ENCODE measurements around the gene CBR3.

Gene CBR3

DNA sequence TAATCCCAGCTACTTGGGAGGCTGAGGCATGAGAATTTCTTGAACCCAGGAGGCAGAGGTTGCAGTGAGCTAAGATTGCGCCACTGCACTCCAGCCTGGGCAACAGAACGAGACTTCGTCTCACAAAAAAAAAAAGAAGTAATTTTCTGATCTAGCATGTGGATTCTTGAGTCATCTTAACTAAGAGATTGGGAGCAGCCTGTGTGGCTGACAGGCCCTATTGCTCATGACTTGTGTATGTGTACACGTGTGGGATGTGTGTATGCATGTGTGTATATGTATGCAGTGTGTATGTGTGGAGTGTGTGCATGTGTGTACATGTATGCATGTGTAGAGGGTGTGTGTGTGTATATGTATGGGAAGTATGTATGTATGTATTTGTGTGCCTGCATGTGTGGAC, 51.2 kb downstream of the CBR3 start:
- no peak for DNase-seq (ENCODE audit: low read depth in 1 of 2, low spot score in 1 of 2)

DNA sequence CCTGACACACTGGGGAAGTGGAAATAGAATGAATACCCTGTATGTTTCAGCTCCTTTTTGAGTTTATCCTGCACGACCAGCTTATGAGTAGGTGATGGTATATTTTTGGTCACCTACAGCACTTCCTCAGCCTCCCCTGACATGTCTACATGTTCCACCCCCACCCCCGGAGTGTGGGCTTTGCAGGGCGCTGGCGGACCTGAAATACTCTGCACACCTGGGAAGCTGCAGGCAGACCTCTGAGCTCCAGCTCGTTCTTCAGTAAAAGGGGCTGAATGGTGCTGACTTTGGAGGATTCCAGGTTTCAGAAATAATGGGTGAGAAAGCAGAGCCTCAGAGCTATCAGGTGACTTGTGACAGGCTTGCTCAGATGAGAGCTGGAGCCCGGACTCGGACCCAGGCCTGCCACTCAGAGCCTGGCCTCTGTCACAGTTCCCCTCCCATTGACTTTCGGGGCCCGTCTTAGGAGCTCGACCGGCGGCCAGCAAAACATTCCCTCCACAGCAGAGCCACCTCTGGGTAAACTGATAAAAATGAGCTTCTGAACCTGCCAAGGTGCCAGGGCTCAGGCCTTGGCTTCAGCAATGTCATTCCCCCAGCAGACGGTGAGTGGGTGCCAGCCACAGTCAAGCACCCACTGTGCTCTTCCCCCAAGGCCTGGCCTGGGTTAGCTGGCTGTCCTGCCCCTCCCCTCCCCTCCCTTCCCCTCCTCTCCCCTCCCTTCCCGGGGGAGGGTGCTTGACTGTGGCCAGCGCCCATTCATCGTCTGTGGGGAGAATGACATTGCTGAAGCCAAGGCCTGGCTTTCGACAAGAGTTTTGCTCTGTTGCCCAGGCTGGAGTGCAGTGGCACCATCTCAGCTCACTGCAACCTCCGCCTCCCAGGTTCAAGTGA, 51.9 kb downstream of the CBR3 start:
- TF ChIP-seq JUND (IDR thresholded peaks at IDR 0.05; ENCODE audit: low read depth) = no peak

More for the DNA sequence above, 51.2 kb downstream of the CBR3 start:
- TF ChIP-seq JUND (IDR thresholded peaks at IDR 0.05; ENCODE audit: low read depth) = no peak
- in situ Hi-C loops (cut with HindIII; ENCODE audit: low pct_unique_long_range_greater_than_20kb, low sequenced_read_pairs) = no loop called here

DNA sequence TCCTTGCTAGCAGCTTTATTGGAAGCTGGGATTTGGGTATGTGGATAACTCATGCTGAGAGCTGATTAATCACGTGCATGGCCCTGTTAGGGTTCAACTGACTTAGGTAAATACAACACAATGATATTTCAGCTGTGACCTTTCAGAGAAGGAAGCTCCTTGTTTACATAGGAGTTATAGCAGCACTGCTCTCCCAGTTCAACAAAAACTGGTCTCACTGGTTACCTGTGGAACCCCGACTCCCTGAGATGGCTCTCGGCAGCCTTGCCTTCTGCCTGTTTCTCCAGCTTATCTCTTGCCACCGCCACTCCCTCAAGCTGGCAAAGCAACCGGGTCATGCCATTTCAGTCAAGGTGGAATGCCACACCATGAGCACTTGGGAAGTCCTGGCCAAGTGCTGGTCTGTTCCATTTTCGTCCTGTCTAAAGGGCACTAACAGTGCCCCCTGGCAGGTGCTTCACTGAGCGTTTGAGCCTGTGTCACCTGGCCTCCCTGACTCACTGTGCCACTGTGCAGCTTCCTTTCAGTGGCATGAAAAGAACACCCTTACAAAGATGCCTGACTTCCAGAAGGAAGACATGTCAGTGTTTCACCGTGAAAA, 53.3 kb downstream of the CBR3 start:
- in situ Hi-C loops (cut with HindIII; ENCODE audit: low pct_unique_long_range_greater_than_20kb, low sequenced_read_pairs) = no loop called here
- TF ChIP-seq JUND (IDR thresholded peaks at IDR 0.05; ENCODE audit: low read depth) = peak; percentile 50; the same call in 1 of the 2 replicates
- peak; percentile 44 to 97 for DNase-seq (ENCODE audit: low read depth in 1 of 2, low spot score in 1 of 2)

More for the DNA sequence above, 51.9 kb downstream of the CBR3 start:
- DNase-seq (ENCODE audit: low read depth in 1 of 2, low spot score in 1 of 2) = peak in 1 of 2 experiments; percentile 42
- in situ Hi-C loops (cut with HindIII; ENCODE audit: low pct_unique_long_range_greater_than_20kb, low sequenced_read_pairs) = no loop called here

DNA sequence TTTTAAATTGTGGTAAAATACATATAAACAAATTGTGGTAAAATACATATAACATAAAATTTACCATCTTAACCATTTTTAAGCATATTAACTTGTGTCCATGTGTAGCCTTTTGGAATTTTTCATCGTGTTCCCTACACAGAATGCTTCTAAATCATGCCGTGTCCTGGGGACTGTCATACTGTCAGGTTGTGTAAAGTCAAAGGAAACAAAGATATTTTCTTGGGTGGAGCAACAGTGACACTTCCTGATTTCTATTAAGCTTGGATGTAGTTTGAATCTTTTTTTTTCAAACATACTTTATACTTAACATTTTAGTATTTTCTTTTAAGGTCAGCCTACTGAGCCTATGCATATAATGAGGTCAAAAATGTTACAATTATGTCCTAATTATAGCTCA, 54.1 kb downstream of the CBR3 start:
- no peak for TF ChIP-seq JUND (IDR thresholded peaks at IDR 0.05; ENCODE audit: low read depth)
- in situ Hi-C loops (cut with HindIII; ENCODE audit: low pct_unique_long_range_greater_than_20kb, low sequenced_read_pairs) = no loop called here
- no peak for DNase-seq (ENCODE audit: low read depth in 1 of 2, low spot score in 1 of 2)

DNA sequence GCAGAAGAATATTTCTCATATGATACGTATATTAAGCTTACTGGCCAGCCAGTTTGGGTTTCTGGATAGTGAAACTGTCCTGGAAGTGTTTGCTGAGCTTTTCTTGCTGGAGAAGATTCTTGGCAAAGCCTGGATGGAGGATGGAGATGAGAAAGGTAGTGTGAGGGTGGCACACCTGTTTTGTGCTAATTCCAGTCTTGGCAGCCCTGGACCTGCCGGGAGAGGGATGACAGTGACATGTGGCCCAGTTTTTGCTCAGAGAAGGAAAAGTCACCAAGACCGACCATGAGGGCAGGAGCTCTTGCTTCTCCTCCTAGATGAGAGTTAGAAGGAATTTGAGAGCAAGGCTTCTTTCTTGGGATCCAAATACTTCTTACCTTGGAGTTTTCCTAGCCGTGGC, 55.9 kb downstream of the CBR3 start:
- DNase-seq (ENCODE audit: low read depth in 1 of 2, low spot score in 1 of 2) = no peak
- no peak for TF ChIP-seq JUND (IDR thresholded peaks at IDR 0.05; ENCODE audit: low read depth)
- in situ Hi-C loops (cut with HindIII; ENCODE audit: low pct_unique_long_range_greater_than_20kb, low sequenced_read_pairs) = no loop called here

DNA sequence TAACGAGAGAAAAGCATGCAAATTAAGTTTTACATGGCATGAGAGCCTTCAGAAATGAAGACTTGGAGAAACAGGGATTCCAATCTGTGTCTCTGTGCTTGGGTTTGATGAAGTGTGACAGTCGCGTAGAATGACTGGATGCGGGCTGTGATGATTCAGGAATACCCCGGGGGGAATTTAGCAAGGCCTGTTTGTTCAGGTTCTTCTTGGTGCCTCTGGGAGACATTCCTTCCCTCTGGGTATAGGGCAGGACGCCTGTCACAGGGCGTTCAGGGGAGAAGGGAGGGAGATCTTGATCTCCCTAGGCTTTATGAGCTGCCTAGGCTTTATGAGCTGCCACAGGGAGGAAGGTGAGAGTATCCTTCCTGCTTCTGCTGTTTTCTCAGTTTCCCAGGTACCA, 58.3 kb downstream of the CBR3 start:
- TF ChIP-seq JUND (IDR thresholded peaks at IDR 0.05; ENCODE audit: low read depth) = peak; percentile 32; the same call in 1 of the 2 replicates
- DNase-seq (ENCODE audit: low read depth in 1 of 2, low spot score in 1 of 2) = peak; percentile 39 to 96
- in situ Hi-C loops (cut with HindIII; ENCODE audit: low pct_unique_long_range_greater_than_20kb, low sequenced_read_pairs) = no loop called here

DNA sequence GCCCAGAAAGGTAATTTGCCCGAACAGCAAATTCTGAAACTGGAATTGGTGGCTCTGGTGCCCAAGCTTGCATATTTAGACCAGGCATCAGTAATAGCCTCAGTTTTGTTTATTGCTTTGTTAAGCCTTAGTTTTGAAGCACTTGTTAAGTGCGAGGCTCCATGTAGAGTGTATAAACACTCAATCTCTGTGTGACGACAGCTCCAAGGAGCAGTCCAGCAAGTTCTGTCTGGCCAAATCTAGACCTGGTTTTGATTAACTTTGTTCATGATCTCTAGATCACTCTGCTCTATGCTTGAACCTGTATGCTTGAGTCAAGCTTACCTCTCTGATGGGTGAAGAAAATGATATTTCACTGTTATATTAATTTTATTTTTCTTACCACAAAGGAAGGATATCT, 59.1 kb downstream of the CBR3 start:
- no peak for DNase-seq (ENCODE audit: low read depth in 1 of 2, low spot score in 1 of 2)
- in situ Hi-C loops (cut with HindIII; ENCODE audit: low pct_unique_long_range_greater_than_20kb, low sequenced_read_pairs) = no loop called here

DNA sequence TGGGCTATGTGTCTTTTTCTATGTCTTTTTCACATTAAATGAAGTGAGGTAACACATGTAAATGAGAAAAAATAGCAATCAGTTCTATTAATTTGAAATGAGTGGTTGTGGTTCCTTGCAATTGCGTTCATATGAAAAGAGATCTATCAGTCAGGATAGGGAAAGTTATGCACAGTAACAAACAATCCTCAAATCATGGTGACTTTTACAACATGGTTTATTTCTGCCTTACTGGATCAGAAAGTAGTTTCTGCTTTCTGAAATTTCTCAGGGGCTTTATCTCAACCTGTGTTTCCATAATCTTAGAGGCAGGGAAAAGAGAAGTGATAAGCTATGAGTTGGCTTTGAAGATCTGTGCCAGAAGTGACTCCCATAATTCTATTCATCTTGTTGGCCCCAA, 60.7 kb downstream of the CBR3 start:
- DNase-seq (ENCODE audit: low read depth in 1 of 2, low spot score in 1 of 2) = no peak
- in situ Hi-C loops (cut with HindIII; ENCODE audit: low pct_unique_long_range_greater_than_20kb, low sequenced_read_pairs) = no loop called here
- no peak for TF ChIP-seq JUND (IDR thresholded peaks at IDR 0.05; ENCODE audit: low read depth)

More for the DNA sequence above, 59.1 kb downstream of the CBR3 start:
- no peak for TF ChIP-seq JUND (IDR thresholded peaks at IDR 0.05; ENCODE audit: low read depth)
